Left renal cortex interstitium (tissue), 4 donors: Measurements from ENCODE around the gene ABCC10. TPM values are rescaled to one million over a fixed set of nuclear protein-coding genes. Genes with fewer than 3 reads are reported as not detected.
"Not testable (repeated sequence)": the region's sequence is repeated elsewhere in the genome, so short reads cannot be mapped to it uniquely, and the experiment has no call there.

Source experiments
- DNase-seq, 4 donors: peaks; one replicate each; pipeline ENCODE4 v3.0.0-alpha.2; 2013; ENCODE audit warnings: low read depth in 4 of 4, low spot score in 2 of 4, missing footprints in 1 of 4
- polyA plus RNA-seq, 4 donors: library from polyadenylated mRNA; unstranded; fragments of 120-200 nt; gene quantifications; one replicate each; pipeline ENCODE4 v1.2.1, GENCODE V29; 2013; ENCODE audit not compliant: insufficient read length in 4 of 4

The ABCC10 gene
- polyA plus RNA-seq, 4 donors: 17.4 to 34.1 (median 23.8) TPM

DNA sequence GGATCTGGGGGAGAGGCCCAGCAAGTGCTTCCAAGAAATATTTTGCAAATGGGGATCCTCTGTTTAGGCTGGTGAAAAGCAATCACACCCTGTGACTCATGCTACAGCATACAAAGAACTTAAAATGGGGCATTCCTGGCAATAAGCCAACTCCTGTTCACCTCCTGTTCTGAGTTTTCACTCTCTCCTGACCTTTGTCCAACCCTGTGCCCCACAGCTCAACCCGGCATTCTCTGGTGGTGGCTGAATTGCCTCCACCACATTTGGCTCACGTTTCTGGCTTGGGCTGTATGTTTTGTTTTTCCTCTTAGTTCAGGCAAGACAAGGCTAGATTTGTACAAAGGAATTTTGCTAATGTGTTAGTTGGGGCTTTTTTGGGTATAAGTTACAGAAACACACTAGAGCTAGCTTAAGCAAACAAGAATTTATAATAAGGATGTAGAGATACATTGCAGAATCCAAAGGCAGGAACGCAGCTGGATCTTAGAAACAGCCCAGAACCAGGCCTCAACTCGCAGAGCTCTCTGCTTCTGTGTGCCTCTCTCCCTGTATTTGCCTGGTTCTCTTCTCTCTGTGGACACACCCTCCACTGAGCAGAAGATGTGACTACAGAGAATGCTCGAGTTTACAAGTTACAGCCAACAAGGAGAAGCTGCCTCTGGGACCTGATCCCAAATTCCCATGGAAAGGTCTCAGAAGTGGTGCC, 9.4 kb downstream of the ABCC10 start:
- no peak for DNase-seq

DNA sequence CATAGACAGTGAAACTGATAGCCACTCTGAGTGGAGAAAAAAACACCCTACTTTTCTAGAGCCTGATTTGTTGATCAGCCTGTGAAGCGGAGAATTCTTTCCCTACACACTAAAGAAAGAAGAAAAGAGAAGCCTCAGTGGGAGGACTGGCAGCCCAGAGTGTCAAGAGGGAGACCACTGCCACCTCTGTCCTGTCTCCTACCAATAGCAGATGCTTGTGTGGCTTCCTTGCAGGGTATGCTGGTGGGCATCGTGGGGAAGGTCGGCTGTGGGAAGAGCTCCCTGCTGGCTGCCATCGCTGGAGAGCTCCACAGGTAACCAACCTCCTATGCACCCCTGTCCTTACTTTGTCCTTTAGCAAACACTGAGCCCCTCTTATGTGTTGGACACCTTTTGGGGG, 10.4 kb downstream of the ABCC10 start:
- no peak for DNase-seq

DNA sequence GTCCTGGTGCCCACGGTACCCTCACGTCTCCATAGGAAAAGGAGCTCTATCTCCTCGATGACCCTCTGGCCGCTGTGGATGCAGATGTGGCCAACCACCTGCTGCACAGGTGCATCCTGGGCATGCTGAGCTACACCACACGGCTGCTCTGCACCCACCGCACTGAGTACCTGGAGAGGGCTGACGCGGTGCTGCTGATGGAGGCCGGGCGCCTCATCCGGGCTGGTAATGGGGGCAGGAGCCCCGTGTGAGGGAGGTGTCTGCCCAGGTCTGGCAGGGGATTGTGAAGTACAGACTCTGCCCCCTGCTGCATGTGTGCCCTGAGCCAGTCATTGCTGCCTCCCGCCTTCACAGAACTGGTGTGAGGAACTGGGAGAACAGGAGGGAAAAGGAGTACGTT, 15.6 kb downstream of the ABCC10 start:
- no peak for DNase-seq

DNA sequence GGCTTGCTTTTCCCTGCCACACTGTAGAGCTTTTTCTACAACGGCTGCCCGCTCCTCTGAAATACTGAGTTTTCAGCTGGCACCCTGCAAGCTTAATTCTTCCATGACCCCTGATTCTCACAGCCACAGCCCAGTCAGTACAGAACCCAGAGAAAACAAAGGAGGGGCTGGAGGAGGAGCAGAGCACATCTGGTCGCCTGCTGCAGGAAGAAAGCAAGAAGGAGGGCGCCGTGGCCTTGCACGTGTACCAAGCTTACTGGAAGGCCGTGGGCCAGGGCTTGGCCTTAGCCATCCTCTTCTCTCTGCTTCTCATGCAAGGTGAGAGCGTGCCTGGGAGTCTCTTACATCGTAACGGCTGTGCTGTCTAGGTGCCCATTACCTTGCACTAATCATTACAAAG, 16.7 kb downstream of the ABCC10 start:
- DNase-seq: no peak

DNA sequence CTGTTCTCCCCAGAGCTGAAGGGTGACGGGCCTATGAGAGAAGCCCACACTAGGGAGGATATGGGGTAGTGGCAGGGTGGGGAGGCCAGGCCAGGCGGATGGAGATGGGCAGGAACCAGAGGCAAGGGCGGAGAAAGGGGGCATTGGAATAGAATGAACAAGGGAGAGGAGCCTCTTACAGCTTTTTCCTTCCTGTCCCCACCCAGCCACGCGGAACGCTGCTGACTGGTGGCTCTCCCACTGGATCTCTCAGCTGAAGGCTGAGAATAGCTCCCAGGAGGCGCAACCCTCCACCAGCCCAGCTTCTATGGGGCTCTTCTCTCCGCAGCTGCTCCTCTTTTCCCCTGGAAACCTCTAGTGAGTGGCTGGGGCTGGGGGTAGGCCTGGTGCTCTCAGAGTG, 17.2 kb downstream of the ABCC10 start:
- DNase-seq: no peak

DNA sequence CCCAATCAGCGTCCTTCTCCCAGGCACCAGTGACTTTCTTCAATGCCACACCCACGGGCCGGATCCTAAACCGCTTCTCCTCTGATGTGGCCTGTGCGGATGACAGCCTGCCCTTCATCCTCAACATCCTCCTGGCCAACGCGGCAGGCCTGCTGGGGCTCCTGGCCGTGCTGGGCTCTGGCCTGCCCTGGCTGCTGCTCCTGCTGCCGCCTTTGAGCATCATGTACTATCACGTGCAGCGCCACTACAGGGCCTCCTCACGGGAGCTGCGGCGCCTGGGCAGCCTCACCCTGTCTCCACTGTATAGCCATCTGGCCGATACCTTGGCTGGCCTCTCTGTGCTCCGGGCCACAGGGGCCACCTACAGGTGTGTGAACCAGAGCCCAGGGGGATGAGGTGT, 18.2 kb downstream of the ABCC10 start:
- no peak for DNase-seq

DNA sequence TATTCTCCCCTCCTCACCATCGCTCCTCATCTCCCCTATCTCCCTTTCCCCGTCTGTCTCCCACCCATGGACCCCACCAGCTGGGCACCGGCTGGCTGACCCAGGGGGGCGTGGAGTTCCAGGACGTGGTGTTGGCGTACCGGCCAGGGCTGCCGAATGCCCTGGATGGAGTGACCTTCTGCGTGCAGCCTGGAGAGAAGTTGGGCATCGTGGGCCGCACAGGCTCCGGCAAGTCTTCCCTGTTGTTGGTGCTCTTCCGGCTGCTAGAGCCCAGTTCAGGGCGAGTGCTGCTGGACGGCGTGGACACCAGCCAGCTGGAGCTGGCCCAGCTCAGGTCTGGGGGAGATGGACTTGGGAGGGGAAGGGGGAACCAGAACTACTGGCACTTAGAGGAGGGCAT, 20.3 kb downstream of the ABCC10 start:
- DNase-seq: no peak

DNA sequence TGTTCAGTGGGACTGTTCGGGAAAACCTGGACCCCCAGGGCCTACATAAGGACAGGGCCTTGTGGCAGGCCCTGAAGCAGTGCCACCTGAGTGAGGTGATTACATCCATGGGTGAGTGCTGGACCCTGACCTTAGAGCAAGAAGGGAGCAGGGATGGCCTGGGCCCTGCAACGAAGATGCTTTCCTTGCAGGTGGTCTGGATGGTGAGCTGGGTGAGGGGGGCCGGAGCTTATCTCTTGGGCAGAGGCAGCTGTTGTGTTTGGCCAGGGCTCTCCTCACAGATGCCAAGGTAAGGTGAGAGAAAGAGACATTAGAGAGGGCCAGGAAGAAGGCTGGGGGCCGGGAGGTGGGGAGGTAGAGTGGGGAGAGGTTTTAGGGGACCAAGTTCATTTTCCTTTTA, 21.6 kb downstream of the ABCC10 start:
- no peak for DNase-seq

DNA sequence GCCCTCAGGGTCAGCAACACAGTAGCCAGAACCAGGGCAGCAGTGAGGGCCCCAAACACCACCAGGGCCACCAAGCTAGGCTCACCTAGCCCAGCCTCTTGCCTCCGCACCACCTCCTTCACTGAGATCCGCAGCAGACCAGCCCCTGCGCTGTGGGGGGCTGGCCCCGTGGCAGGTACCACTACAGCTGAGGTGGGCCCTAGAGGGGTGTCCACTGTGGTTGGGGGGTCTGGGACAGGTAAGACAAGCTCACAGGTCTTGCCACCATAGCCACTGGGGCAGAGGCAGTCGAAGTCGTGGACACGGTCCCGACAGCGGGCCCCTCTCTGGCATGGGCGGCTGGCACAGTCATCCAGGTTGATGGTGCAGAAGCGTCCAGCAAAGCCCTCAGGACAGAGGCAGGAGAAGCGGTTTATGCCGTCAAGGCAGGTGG, 23.4 kb downstream of the ABCC10 start:
- no peak for DNase-seq

DNA sequence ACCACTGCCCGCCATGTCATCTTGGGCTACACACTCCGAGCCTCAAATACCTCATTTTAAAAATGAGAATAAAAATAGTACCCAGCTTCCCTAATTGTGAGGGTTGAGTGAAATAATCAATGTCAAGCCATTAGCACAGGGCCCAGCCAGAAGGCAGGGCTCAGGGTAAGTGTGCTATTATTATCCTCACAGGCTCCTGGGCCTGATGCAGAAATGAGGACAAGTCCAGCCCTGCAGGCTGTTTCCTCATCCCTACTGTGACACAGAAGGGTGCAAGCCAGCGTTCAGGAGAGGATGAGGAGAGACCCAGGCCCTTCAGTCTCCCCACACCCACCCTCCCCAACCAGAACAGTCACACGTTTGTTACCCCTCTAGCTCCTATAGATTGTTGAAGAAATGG, 24.0 kb downstream of the ABCC10 start:
- DNase-seq: no peak

DNA sequence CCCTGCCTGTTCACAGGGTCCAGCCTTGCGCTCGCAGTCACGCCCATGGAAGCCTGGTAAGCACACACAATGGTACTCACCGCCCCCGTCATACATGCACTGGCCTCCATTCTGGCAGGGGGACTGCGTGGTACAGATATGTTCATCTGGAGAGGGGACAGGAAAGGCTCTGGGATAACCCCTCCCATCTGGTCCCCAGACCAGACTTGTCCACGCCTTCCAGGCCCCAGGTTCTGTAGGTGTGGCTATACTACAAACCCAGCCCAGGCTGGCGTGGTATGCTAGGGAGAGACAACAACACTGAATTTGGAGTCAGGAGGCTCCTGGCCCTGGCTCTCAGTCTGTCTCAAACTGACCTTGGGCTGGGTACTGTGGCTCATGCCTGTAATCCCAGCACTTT, 24.6 kb downstream of the ABCC10 start:
- DNase-seq: no peak

DNA sequence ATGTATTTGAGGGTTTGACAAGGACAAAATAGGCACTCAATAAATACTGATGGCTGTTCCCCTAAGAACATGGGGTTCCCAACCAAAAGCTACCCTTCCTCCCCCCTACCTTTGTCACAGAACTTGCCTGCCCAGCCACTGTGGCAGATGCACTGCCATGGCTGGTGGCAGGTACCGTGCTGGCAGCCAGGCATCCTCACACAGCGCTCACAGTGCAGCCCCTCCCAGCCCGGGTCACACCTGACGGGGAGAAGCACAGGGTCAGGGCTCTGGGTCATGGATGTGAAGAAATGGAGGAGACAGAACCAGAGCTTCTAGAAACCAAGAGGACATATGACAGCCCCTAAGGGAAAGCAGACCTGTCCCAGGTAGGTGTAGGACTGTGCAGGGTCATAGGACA, 25.6 kb downstream of the ABCC10 start:
- no peak for DNase-seq

DNA sequence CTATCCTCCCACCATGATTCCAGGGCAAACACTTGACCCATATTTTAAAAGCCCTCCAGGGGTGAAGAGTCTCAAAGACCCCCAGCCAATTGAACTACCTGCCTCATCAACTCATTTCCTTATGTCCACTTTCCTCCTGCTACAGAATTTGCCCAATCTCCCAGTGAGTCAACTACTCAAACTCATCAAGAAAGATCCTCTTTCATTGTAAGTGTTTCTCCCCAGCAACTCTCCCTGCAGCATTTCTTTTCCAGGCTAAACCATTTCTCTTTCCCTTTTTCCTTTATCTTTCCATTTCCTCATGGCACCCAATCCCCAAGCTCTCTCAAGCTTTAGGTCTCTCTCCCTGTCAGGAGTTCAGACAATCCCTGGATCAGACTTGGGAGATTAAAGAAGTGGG, 26.5 kb downstream of the ABCC10 start:
- no peak for DNase-seq

DNA sequence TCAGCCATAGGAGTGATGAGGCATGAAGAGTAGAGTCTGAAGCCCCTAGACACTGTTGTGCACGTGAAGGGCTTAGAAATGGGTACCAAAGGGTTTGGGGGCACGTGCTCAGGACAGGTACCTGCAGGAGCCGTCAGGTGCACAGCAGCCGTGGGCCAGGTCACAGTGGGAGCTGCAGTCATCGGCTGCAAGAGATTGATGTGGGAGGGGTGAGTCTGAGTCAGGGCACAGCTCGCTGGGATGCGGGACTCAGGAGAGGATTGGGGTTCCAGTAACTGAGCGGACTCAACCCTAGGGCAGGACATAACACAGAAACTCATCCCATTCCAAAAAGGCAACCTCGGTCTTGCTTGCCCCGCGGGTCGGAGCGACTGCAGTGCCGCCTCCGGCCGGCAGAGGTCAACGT, 27.0 kb downstream of the ABCC10 start:
- no peak for DNase-seq

DNA sequence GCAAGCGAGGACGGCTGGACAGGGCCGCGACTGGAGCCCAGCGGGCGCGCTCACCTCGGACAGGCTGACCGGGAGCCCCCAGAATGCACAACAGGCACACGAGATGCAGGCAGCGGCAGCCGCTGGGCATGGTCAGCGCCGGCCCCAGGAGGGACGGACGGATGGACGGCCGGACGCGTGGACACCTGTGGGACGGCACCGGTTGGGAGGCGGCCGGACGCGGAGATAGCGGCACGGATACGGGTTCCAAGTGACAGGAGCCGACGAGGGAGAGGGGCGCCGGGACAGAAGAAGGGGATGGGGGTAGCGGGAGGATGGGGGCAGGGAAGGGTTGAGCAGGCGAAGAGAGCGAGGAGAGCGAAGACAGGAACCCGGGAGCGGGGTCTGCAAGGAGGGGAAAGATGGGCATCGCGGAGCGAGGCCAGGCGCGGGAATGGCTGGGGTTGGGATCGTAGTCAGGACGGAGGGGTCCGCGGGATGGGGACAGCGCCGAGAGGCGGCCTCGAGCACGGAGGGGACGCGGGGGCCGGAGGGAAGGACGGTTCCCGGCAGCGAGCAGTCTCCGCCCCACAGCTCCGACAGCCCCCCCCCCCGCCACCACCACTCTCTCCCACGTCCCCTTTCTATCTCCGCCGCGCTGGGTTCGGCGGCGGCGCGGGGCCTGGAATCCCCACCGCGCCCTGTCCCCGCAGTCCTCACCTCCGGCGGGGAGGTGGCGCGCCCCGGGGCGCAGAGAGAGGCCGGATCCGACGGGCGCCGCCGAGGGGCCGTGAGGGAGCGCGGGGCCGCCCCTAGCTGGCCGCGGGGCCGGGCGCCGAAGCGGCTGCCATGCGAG, 27.6 kb downstream of the ABCC10 start:
- DNase-seq: peak in 2 of 4 donors; percentile 51 to 69

DNA sequence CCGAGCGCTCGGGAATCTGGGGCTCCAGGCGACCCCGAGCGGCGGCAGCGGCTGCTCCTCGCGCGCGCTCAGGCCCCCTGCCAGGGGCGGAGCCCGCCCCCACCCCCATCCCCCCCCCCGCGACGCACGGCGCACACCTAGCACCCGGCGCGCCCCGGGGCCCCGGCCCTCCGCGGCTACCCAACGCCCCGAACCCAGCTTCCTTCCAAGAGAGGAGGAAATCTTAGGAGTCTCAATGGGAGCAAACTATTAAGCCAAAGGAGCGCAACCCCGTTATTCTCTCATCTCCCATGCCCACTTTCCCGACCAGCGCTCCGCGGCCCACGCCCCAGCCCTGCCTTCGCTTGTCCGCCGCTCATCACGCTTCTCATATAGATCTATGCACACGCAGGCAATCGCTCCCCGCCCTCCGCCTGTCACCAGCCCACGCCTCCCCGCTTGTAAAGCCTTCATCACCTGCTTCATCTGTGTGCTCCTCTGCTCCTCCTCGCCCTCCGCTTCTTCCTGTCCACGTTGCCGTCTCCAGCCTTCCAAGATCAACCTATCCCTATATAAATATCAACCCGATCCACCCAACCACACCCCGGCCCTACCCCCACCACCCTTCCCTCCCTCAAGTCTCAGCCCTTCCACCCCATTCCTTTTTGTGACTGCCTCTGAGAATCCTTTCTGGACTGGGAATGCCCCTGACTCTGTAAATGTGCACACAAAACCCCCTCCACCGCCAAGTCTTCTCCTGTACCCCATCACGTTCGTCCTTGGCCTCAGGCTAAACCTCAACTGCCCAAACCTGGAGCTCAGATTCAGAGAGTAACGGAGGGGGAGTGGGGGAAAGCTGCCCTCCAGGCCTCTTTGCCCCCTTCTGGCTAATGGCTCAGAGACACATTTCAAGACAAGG, 28.4 kb downstream of the ABCC10 start, which contains the start of gene DLK2:
TSS of gene DLK2 (minus strand) at position 18 of the 898 bp plus-strand sequence. CDS start 723 bp downstream, outside the sequence.
- no peak for DNase-seq

DNA sequence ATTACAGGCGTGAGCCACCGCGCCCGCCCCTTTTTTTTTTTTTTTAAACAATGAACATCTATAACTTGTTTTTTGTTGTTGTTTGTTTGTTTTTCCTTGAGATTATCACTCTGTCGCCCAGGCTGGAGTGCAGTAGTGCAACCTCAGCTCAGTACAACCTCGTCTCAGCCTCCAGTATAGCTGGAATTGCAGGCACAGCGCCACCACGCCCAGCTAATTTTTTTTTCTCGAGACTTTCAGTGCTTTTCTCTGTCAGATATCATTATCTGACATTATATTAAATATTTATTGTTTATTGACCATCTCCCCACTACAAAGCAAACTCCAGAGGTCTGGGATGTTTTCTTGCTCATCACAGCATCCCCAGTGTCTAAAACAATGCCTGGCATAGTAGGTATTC, 30.3 kb downstream of the ABCC10 start:
- DNase-seq: no peak

DNA sequence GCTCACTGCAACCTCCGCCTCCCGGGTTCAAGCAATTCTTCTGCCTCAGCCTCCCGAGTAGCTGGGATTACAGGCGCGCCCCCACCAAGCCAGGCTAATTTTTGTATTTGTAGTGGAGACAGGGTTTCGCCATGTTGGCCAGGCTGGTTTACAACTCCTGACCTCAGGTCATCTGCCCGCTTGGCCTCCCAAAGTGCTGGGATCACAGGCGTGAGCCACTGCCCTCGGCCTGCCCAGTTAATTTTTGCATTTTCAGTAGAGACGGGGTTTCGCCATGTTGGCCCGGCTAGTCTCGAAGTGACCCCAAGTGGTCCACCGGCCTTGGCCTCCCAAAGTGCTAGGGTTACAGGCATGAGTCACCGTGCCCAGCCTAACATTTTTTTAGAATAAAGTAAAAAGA, 30.8 kb downstream of the ABCC10 start:
- not testable (repeated sequence) for DNase-seq

DNA sequence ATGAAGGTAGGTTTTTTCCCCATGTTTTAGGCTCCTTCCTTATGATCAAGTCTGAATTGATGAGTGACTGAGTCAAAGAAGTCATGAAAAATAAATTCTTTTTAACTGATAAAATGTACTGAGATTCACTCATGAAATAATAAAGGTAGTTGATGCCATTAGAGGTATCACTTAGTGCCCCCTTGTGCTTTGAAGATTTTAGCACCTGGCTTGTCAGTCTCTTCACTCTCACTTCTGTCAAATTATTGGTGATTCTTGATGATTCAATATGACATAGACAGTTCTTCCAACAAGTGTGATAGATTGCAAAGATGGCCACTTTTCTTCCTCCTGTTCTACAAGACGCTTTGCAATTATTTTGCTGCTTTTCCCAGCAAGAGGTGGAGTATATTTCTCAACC, 32.2 kb downstream of the ABCC10 start:
- no peak for DNase-seq

DNA sequence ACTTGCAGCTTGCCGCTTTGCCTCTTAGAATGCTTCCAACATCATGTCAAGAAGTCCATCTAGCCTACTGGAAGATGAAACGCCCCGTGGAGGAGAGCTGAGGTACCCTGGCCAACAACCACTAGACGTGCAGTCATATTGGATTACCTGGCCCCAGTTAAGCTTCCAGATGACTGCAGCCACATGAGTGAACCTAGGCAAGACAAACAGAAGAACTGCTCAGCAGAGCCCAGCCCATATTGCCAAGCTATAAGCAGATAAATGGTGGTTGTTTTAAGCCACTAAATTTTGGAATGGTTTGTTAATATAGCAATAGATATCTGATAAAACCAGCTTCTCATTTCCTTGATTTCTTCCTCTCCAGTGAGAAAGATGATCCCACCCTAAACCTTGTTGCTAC, 32.7 kb downstream of the ABCC10 start:
- no peak for DNase-seq

DNA sequence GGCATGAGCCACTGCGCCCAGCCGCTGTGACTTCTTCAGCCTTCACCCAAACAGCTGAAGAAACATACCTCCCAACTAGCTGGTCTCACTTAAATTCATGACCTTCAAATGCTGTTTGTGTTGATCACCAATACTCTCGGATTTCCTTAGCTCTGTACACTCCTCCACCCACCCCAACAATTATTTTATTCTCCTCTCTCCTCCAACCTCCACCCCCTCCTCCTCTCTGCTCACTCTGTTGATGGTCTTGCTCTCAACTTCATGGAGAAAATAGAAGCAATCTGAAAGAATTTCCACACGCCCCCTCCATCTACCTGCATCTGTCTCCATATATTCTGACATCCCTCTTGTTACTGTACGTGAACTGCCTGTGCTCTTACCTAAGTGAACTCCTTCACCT, 34.6 kb downstream of the ABCC10 start:
- no peak for DNase-seq
